Stimulated activated naive CD8-positive, alpha-beta T cell treated with anti-CD3 and anti-CD28 coated beads, Interleukin-15, Interleukin-2, amounts not matched to agents 100 ng/mL and 50 ng/mL, for 24 hours (primary cell): ENCODE measurements around the gene ADCY9.

ENCODE experiments used
- H3K27ac Mint-ChIP-seq: one replicate; pipeline ENCODE4 v1.8.0; 2021; ENCODE audit warnings: mild to moderate bottlenecking, mixed read lengths
- H3K27me3 Mint-ChIP-seq: one replicate; pipeline ENCODE4 v1.8.0; 2021; ENCODE audit warnings: mixed read lengths
- H3K36me3 Mint-ChIP-seq: one replicate; pipeline ENCODE4 v1.8.0; 2021; ENCODE audit warnings: low read depth, mixed read lengths
- H3K4me1 Mint-ChIP-seq: one replicate; pipeline ENCODE4 v1.8.0; 2021; ENCODE audit warnings: low read depth, mixed read lengths
- H3K4me3 Mint-ChIP-seq: one replicate; pipeline ENCODE4 v1.8.0; 2021; ENCODE audit warnings: mild to moderate bottlenecking, mixed read lengths
- H3K9me3 Mint-ChIP-seq: one replicate; pipeline ENCODE4 v1.8.0; 2021; ENCODE audit warnings: mixed read lengths

The ADCY9 gene

DNA sequence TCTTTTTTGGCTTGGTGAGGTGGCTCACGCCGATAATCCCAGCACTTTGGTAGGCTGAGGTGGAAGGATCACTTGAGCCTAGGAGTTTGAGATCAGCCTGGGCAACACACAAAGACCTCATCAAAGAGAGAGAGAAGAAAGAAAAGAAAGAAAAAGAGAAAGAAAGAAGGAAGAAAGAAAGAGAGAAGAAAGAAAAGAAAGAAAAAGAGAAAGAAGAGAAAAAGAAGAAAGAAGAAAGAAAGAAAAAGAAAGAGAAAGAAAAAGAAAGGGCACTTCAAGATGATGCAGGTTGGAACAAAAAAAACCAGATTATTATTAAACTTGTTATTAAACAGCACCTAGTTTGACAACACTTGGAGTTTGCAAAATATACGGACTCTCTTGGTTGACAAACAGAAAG lies 21.2 kb upstream of the ADCY9 start:
- peaks cover 3% of the 10 kb centered on the region for H3K4me1 Mint-ChIP-seq

DNA sequence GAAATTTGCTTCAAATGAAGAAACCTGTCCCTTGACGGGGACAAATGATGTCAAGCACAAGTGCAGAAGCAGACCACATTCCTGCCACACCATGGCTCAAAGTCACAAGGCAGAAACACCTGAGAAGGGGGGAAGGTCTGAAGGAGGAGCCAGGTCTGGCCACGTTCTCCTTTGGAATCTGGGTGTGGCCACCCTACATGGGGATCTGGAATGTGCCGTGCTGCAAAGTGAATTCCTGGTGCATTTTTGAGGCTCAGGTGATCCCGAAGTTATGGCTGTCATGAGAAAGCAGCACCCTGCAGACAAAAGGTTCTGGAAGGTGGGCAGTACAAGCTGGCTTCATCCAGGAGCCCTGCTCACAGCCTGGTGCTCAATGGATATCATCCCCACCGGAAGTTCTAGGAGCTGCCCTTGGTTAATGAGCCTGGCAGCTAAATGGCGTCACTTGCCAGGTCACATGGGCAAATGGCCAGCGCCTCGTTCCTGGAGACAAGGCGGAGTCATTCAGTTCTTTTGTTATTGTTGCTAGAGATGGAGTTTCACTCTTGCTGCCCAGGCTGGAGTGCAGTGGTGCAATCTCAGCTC lies 20.1 kb upstream of the ADCY9 start:
- H3K4me3 Mint-ChIP-seq: no peak overlapping the region
- no peaks in the 10 kb centered on the region for H3K9me3 Mint-ChIP-seq
- H3K27ac Mint-ChIP-seq: no peak overlapping the region
- no peaks in the 10 kb centered on the region for H3K36me3 Mint-ChIP-seq
- H3K27me3 Mint-ChIP-seq: peaks cover 10% of the 10 kb centered on the region
- H3K4me1 Mint-ChIP-seq: no peaks in the 10 kb centered on the region

More for the DNA sequence above, 21.2 kb upstream of the ADCY9 start:
- Mint-ChIP-seq H3K4me3 (no peak overlapping the region), H3K27ac (no peak overlapping the region), H3K36me3 (no peaks in the 10 kb centered on the region), H3K27me3 (peaks cover 10% of the 10 kb centered on the region), H3K9me3 (no peaks in the 10 kb centered on the region)

DNA sequence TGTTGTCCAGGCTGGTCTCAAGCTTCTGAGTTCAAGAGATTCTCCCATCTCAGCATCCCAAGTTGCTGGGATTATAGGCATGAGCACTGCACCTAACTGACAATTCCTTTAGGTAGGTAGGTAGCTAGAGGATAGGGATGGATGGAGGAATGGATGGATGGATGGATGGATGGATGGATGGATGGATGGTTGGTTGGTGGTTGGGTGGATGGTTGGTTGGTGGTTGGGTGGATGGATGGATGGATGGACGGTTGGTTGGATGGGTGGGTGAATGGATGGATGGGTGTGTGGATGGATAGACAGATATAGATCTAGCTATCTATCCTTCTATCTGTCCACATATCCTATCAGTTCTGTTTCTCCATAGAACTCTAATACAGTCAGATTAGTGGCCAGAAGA lies 19.3 kb upstream of the ADCY9 start:
- Mint-ChIP-seq H3K9me3 (no peaks in the 10 kb centered on the region), H3K27me3 (peaks cover 12% of the 10 kb centered on the region), H3K4me3 (no peak overlapping the region), H3K36me3 (no peaks in the 10 kb centered on the region), H3K27ac (no peak overlapping the region), H3K4me1 (no peaks in the 10 kb centered on the region)

DNA sequence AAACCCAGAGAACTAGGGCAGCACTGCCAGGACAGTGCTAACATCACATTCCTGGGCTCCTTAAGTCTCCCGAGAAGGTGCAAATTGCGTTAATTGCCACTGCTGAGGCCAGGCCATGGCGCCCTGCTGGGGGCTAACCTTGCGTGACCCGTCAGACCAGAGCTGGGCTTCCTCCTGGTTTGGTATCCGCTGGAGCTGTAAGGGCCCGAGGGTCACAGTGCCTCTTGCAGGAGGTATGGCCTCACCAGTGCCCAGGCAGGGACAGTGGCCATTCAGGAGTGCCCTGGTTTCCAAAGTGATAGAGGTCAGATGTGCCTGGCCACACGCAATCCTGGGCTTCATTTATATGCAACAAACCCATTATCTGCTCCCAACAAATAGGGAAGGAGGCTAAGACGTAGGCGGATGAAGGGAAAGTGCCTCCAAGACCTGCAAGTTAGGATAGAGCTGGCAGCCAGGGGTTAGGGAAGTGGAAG lies 17.7 kb upstream of the ADCY9 start:
- Mint-ChIP-seq H3K4me1 (no peaks in the 10 kb centered on the region), H3K27me3 (peaks cover 19% of the 10 kb centered on the region), H3K27ac (no peak overlapping the region), H3K4me3 (no peak overlapping the region), H3K36me3 (no peaks in the 10 kb centered on the region), H3K9me3 (no peaks in the 10 kb centered on the region)

DNA sequence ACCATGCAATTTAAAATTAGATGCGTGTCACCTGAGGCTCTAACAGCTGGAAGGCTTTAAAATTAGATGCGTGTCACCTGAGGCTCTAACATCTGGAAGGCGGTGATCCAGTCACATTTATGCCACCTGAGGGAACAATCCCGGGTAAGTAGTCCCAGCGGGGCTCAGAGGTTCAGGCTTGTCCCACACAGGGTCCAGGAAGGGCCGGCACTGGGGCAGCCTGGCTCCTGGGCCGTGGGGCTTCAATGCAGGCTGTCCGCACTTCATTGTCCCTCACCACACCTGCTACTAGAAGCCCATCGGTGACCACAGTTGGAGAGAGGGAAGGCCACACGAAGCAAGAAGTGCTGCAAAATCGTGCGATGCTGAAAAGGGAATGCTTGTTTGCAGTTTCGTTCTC lies 15.4 kb upstream of the ADCY9 start:
- no peak overlapping the region for H3K27ac Mint-ChIP-seq
- no peaks in the 10 kb centered on the region for H3K9me3 Mint-ChIP-seq
- H3K4me3 Mint-ChIP-seq: no peak overlapping the region
- peaks cover 18% of the 10 kb centered on the region for H3K27me3 Mint-ChIP-seq
- no peaks in the 10 kb centered on the region for H3K4me1 Mint-ChIP-seq
- no peaks in the 10 kb centered on the region for H3K36me3 Mint-ChIP-seq

DNA sequence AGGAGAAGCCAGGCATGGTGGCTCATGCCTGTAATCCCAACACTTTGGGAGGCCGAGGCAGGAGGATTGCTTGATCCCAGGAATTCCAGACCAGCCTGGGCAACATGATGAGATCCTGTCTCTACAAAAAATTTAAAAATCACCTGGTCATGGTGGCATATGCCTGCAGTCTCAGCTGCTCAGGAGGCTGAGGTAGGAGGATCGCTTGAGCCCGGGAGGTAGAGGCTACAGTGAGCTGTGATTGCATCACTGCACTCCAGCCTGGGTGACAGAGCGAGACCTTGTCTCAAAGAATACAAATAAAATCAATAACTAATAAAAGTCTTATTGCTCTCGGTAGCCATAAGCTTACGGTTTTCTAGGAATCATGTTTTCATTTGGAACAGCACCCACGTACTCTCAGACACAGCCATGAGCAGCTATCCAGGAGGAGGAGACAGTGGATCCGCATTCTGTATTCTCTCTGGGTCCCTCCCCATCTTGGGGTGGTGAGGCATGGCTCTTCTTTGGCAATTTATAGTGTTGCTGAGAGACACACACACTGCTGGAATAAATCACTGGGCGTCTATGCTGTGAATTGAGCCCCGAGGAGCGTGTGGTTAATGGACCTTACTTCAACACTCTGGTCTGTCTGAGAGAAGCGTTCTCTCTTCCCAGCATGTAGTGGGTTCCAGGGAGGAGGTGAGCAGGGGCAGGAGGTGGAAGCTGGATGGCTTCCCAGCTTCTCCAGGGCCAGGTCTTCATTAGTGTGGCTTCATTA lies 8.5 kb upstream of the ADCY9 start:
- H3K9me3 Mint-ChIP-seq: no peaks in the 10 kb centered on the region
- H3K27me3 Mint-ChIP-seq: peaks cover 12% of the 10 kb centered on the region
- H3K4me3 Mint-ChIP-seq: no peak overlapping the region
- H3K4me1 Mint-ChIP-seq: no peaks in the 10 kb centered on the region
- no peak overlapping the region for H3K27ac Mint-ChIP-seq
- no peaks in the 10 kb centered on the region for H3K36me3 Mint-ChIP-seq

DNA sequence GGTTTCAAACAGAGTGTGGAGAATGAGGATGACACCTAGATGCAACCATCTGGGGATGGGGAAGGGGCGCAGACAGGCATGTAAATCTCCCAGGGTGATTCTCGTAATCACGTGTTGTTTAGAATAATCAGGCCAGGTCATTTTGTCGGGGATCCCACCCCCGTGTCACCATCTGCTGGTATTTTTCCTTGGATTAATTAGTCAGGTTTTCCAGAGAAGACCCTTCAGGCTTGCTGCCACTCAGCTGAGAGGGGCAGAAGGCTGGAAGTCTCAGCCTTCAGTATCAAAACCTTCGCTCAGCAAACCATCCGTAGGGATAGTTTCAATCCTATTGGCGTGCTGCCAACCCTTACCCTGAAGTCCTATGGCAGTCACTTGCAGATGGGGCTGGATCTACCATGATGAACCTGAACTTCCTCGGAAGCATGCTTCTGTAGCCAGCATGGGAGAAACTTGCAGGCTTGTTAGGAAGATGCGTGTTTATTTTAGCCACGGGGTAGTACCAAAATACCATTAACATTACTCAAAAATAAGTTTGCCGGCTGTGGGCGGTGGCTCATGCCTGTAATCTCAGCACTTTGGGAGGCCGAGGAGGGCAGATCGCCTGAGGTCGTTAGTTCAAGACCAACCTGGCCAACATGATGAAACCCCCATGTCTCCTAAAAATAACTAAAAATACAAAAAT lies 7.5 kb upstream of the ADCY9 start:
- no peaks in the 10 kb centered on the region for H3K4me1 Mint-ChIP-seq
- H3K27ac Mint-ChIP-seq: no peak overlapping the region
- H3K9me3 Mint-ChIP-seq: no peaks in the 10 kb centered on the region
- no peaks in the 10 kb centered on the region for H3K36me3 Mint-ChIP-seq
- H3K4me3 Mint-ChIP-seq: no peak overlapping the region
- peaks cover 11% of the 10 kb centered on the region for H3K27me3 Mint-ChIP-seq

DNA sequence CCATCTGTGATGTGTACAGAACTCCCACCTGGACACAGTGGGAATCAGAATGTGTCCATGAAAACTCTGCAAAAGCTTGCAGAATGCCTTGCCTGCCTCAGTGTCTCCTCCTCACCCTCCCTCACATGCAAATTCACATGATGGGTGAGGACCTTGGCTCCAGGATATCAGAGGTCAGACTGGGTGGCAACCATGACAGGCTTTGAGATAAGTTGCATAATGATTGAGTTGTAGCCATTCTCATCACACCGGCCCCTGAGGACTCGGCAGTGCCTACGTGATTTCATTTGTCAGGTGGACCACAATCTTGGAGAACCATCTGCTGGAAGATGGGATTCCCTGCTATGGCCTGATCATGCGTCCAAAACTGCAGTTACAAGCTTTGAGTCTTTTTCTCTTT lies 3.9 kb upstream of the ADCY9 start:
- no peak overlapping the region for H3K4me3 Mint-ChIP-seq
- no peaks in the 10 kb centered on the region for H3K36me3 Mint-ChIP-seq
- H3K4me1 Mint-ChIP-seq: peaks cover 7% of the 10 kb centered on the region
- H3K27me3 Mint-ChIP-seq: peaks cover 20% of the 10 kb centered on the region
- H3K27ac Mint-ChIP-seq: no peak overlapping the region
- H3K9me3 Mint-ChIP-seq: no peaks in the 10 kb centered on the region

DNA sequence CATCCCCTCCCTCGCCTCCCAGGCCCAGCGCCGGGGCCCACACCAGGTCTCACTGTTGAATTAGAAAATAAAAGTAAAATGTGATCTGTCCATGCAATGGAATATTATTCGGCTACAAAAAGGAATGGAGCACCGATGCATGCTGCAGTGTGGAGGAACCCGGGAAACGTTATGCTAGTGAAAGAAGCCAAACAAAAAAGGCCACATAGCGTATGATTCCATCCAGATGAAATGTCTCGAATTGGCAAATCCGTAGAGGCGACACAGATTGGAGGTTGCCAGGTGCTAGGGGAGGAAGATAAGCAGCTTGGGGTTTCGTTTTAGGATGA lies 972 bp upstream of the ADCY9 start:
- H3K4me1 Mint-ChIP-seq: peaks cover 33% of the 10 kb centered on the region
- peaks cover 4% of the 10 kb centered on the region for H3K36me3 Mint-ChIP-seq
- no peak overlapping the region for H3K27ac Mint-ChIP-seq
- peak overlapping the region; percentile 86 for H3K4me3 Mint-ChIP-seq
- H3K27me3 Mint-ChIP-seq: peaks cover 13% of the 10 kb centered on the region
- no peaks in the 10 kb centered on the region for H3K9me3 Mint-ChIP-seq

DNA sequence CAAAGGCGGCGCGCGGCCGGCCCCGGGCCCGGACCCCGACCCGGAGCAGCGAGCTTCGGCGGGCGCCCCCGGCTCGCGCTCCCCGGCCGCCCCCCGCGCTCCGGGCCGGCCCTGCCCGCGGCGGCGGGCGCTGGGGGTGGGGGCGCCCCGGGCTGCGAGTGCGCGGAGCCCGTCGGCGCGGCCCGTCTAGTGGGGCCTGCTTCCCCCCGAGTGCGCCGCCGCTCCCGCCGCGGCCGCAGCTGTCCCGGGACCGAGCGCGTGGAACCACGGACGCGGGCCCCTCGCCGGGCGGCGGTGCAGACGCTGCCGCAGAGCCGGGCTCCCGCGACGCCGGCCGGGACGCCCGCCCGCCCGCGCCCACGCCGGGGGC lies 308 bp downstream of the ADCY9 start:
- Mint-ChIP-seq H3K36me3 (peaks cover 4% of the 10 kb centered on the region), H3K27ac (no peak overlapping the region), H3K27me3 (peaks cover 13% of the 10 kb centered on the region), H3K4me1 (peaks cover 43% of the 10 kb centered on the region), H3K4me3 (peak overlapping the region; percentile 79), H3K9me3 (no peaks in the 10 kb centered on the region)

DNA sequence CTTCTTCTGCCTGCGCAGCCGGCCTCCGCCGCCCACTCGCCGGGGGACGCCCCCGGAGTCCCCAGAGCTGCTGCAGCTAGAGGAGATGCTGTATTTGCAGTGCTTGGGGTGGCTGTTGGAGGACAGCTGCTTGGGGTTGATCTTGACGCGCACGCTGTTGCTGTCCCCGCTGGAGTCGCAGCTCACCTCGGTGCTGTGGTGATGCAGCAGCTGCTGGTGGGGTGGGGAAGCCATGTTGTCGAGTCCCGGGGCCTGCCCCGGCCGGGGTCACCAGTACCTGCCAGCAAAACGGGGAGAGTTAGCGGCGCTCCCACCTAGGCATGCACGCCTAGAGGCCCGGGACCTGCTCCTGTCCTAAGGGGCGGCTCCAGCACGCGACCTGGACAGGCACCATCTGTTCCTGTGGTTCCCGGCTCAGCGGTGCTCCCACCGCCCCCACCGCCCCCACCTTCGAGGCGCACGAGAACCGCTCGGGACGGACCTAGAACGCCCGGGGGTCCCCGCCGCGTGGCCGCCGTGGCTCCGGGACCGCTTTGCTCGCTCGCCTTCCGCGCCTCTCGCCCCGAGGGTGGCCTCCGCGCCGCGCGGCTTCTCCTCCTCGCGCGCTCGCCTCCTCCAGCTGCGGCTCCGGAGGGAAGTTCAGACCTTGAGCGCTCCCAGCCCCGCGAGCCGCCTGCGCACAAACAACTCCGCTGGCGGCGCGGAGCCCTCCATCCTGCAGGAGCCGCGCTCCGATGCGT lies 863 bp downstream of the ADCY9 start:
- peaks cover 4% of the 10 kb centered on the region for H3K36me3 Mint-ChIP-seq
- H3K4me1 Mint-ChIP-seq: peaks cover 43% of the 10 kb centered on the region
- no peak overlapping the region for H3K27ac Mint-ChIP-seq
- H3K27me3 Mint-ChIP-seq: peaks cover 13% of the 10 kb centered on the region
- no peaks in the 10 kb centered on the region for H3K9me3 Mint-ChIP-seq
- H3K4me3 Mint-ChIP-seq: peak overlapping the region; percentile 79

DNA sequence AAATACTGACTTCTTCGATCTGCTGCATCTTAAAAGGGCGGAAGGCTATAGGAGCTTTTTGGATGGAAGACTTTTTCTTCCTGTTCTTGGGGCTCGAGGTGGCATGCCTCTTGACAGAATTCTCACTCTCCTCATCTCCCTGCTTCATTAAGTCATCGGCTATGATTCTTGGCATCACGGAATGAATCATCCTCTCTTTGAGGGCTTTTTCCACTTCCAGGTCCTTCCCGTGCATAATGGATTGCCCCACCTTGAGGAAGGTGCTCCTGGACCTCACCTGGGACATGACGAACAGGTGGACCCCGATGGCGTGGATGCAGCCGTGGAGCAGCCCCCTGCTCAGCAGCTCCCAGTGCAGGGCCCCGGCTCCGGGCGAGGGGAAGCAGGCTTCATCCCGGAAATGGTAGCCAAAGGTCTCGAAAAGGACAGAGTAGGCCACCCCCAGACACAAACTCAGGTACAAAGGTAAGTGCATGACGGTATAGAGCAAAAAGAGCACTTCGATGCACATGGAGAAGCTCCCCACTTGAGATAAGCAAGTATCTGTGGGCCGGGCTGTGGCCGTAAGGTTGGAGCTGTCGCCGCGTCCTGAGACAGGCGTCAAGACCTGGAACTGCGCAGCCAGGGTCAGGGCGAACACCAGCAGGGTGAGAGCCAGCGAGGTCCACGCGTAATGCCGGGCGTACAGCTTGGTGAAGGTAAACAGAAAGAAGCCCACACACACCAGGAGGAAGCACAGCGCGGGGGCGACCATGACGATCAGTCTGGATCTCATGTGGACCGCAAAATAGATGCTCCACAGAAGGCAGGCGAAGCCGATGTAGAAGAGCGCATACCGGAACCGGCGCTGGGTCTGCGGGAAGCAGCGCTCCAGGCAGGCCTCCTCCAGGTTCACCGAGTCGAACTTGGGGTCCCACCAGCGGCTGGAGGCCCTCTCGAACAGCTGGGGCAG lies 1.7 kb downstream of the ADCY9 start:
- Mint-ChIP-seq H3K4me1 (peaks cover 43% of the 10 kb centered on the region), H3K27ac (peak overlapping the region; percentile 7), H3K36me3 (peaks cover 4% of the 10 kb centered on the region)

DNA sequence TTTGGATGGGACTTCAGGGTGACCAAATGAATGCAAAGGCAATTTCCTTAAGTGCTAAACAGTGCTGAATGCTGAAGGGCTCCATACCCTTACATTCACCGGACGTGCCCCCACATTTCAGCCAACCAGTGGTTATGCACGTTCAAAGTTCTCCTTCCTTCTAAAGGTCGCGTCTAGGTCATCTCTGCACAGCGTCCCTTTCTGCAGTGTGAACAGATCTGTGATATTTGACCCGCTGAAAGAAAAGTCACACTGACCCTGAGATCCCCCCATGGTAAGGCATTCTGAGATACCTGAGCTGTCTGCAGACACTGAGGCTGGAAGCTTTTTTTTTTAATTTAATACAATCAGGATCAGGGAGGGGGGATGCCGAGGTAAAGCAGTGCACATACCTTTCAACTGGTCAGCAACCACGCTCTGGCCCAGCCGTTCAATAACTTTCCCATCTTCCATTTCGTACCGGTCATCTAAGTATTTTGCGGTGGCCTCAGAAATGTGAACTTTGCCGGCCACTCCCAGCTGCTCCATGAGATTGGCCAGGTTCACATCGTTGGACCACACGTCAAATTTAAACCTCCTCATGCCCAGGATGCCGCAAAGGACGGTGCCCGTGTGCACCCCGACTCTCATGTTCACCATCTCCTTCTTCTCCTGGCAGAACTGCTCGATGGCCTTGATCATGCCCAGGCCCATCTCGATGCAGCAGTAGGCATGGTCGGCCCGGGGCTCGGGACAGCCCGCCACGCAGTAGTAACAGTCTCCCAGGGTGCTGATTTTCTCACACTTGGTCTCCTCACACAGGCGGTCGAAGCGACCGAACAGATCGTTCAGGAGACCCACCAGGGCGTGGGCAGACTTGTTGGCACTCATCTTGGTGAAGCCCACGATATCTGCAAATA lies 2.6 kb downstream of the ADCY9 start:
- H3K4me1 Mint-ChIP-seq: peaks cover 43% of the 10 kb centered on the region
- peaks cover 9% of the 10 kb centered on the region for H3K27me3 Mint-ChIP-seq
- peaks cover 4% of the 10 kb centered on the region for H3K36me3 Mint-ChIP-seq
- H3K27ac Mint-ChIP-seq: peak overlapping the region; percentile 7
- H3K4me3 Mint-ChIP-seq: peak overlapping the region; percentile 79
- H3K9me3 Mint-ChIP-seq: no peaks in the 10 kb centered on the region

More for the DNA sequence above, 1.7 kb downstream of the ADCY9 start:
- Mint-ChIP-seq H3K27me3 (peaks cover 13% of the 10 kb centered on the region), H3K4me3 (peak overlapping the region; percentile 79), H3K9me3 (no peaks in the 10 kb centered on the region)
